Thyroid gland (tissue), 4 donors: ENCODE results near the gene C11orf24. TPM values are rescaled to one million over a fixed set of nuclear protein-coding genes. Genes with fewer than 3 reads are reported as not detected.

ENCODE experiments used
- DNase-seq, 2 donors: peaks; one replicate each; pipeline ENCODE4 v3.0.0-alpha.2; 2019
- H3K27ac ChIP-seq, 3 donors: fragments of 200-600 bp; sonication (generic); 1 replicate in 2 of 3; 2 replicates in 1 of 3; pipeline ENCODE4 v1.5.1; 2016 to 2019; ENCODE audit warnings: mild to moderate bottlenecking in 1 of 3, moderate library complexity in 1 of 3
- H3K27me3 ChIP-seq: fragments of 200-600 bp; sonication (generic); one replicate; pipeline ENCODE4 v1.5.1; 2019
- H3K36me3 ChIP-seq, 2 donors: fragments of 200-600 bp; sonication (generic); one replicate each; pipeline ENCODE4 v1.5.1; 2016 to 2019
- H3K4me1 ChIP-seq, 2 donors: fragments of 200-600 bp; sonication (generic); one replicate each; pipeline ENCODE4 v1.5.1; 2017 to 2019
- H3K4me3 ChIP-seq, 3 donors: fragments of 200-600 bp; sonication (generic); replicated peaks in 1 of 3; 1 replicate in 2 of 3; 2 replicates in 1 of 3; pipeline ENCODE4 v1.5.1; 2016; ENCODE audit warnings: mild to moderate bottlenecking in 1 of 3
- H3K9me3 ChIP-seq: fragments of 200-600 bp; sonication (generic); one replicate; pipeline ENCODE4 v1.5.1; 2017
- CTCF ChIP-seq, 6 experiments: fragments of 200-600 bp in 3 of 6; fragments of 450-650 bp in 3 of 6; sonication (generic) in 3 of 6; IDR thresholded peaks; one replicate each; pipeline ENCODE4 v1.5.1; 2016 to 2019; ENCODE audit warnings: antibody characterized with exemption in 6 of 6, mild to moderate bottlenecking in 2 of 6, inconsistent platforms in 1 of 6, moderate library complexity in 1 of 6
- POLR2A ChIP-seq, 2 donors: fragments of 450-650 bp; IDR thresholded peaks; one replicate each; pipeline ENCODE4 v1.6.1; 2017; ENCODE audit warnings: antibody characterized with exemption in 2 of 2, mild to moderate bottlenecking in 2 of 2, moderate library complexity in 1 of 2
- WGBS, 2 donors: methylation state at CpG; one replicate each; pipeline ENCODE4 v1.1.5; 2017; 5-methylcytosine and 5-hydroxymethylcytosine counted together
- intact Hi-C: fragments of 100-400 bp; cut with DNase I; formaldehyde crosslinking; loops from one replicate; pipeline ENCODE4 v1.15.1; 2023
- total RNA-seq, 4 donors: library from RNA; depleted of rRNA; stranded (reverse); fragments of >200 nt; gene quantifications; one replicate each; pipeline ENCODE4 v1.2.3, GENCODE V29; 2016

C11orf24 gene
- total RNA-seq, 4 donors from 2014 or later = 12.4 to 28.3 (median 24.4) TPM

GRCh38 chr11:68260484-68260883 lies 11.3 kb downstream of the C11orf24 start:
- no peak for DNase-seq
- Histone ChIP-seq H3K4me3 (no peak overlapping the region), H3K4me1 (peaks cover 0 to 5% of the 10 kb centered on the region in 2 donors), H3K9me3 (no peaks in the 10 kb centered on the region), H3K27me3 (no peaks in the 10 kb centered on the region), H3K36me3 (peaks cover 15 to 28% of the 10 kb centered on the region in 2 donors), H3K27ac (no peak overlapping the region)
- 100% methylated on average over 1 of the region's 6 CpGs; no CpG with 5 or more reads in 1 of the 2 donors for WGBS, 2 donors
- intact Hi-C loops = no loop called here
- TF ChIP-seq POLR2A (IDR thresholded peaks at IDR 0.05) = no peak
- no peak for TF ChIP-seq CTCF (IDR thresholded peaks at IDR 0.05)

- intact Hi-C loops = loop anchor here (2.0 to 5.0 kb wide), 2 partner anchors 128 to 187 kb away; no protein-coding TSS in a partner anchor
- no peak for DNase-seq
- no peak overlapping the region for H3K27ac ChIP-seq
These were observed 12.4 kb downstream of the C11orf24 start for GRCh38 chr11:68259122-68259959.

GRCh38 chr11:68258363-68258765 lies 13.4 kb downstream of the C11orf24 start:
- no peak overlapping the region for H3K4me3 ChIP-seq
- H3K27ac ChIP-seq = no peak overlapping the region

More at GRCh38 chr11:68259122-68259959, 12.4 kb downstream of the C11orf24 start:
- 92 to 95% methylated on average over 11 of the region's 15 CpGs for WGBS, 2 donors
- Histone ChIP-seq H3K4me1 (peaks cover 0 to 5% of the 10 kb centered on the region in 2 donors), H3K9me3 (no peaks in the 10 kb centered on the region), H3K4me3 (no peak overlapping the region), H3K36me3 (peaks cover 15 to 20% of the 10 kb centered on the region in 2 donors), H3K27me3 (no peaks in the 10 kb centered on the region)
- no peak for TF ChIP-seq CTCF (IDR thresholded peaks at IDR 0.05)

GRCh38 chr11:68257477-68258362 lies 14.1 kb downstream of the C11orf24 start:
- peaks cover 0 to 5% of the 10 kb centered on the region in 2 donors for H3K4me1 ChIP-seq
- no peaks in the 10 kb centered on the region for H3K27me3 ChIP-seq
- H3K4me3 ChIP-seq = no peak overlapping the region
- intact Hi-C loops = loop anchor here (2.0 to 5.0 kb wide), 3 partner anchors 39 to 189 kb away; no protein-coding TSS in a partner anchor
- no peak overlapping the region for H3K27ac ChIP-seq
- H3K36me3 ChIP-seq = peaks cover 7 to 16% of the 10 kb centered on the region in 2 donors
- WGBS, 2 donors = 31 to 47% methylated on average over 16 to 19 of the region's 22 CpGs
- DNase-seq = peak; percentile 99
- H3K9me3 ChIP-seq = no peaks in the 10 kb centered on the region
- peak; percentile 82 to 95 (median 90) for TF ChIP-seq CTCF (IDR thresholded peaks at IDR 0.05)
- no peak for TF ChIP-seq POLR2A (IDR thresholded peaks at IDR 0.05)

More at GRCh38 chr11:68258363-68258765, 13.4 kb downstream of the C11orf24 start:
- intact Hi-C loops = loop anchor here (2.0 to 5.0 kb wide), 2 partner anchors 129 to 188 kb away; no protein-coding TSS in a partner anchor
- TF ChIP-seq CTCF (IDR thresholded peaks at IDR 0.05) (no peak), POLR2A (IDR thresholded peaks at IDR 0.05) (no peak)
- peaks cover 14 to 20% of the 10 kb centered on the region in 2 donors for H3K36me3 ChIP-seq
- 95 to 96% methylated on average over 13 of the region's 13 CpGs for WGBS, 2 donors
- no peaks in the 10 kb centered on the region for H3K27me3 ChIP-seq
- no peak for DNase-seq
- peaks cover 0 to 5% of the 10 kb centered on the region in 2 donors for H3K4me1 ChIP-seq
- H3K9me3 ChIP-seq = no peaks in the 10 kb centered on the region
